ENCODE measurements around the gene POLE4.

Gene POLE4

GRCh38 chr2:75003276-75003675, 44.8 kb downstream of the POLE4 start:
- DNase-seq: no peak

GRCh38 chr2:75003773-75004172, 45.3 kb downstream of the POLE4 start:
- no peak for DNase-seq

GRCh38 chr2:75006041-75006440, 47.6 kb downstream of the POLE4 start:
- DNase-seq: no peak

GRCh38 chr2:75007061-75007460, 48.6 kb downstream of the POLE4 start:
- no peak for DNase-seq

- no peak for DNase-seq
These were observed 49.4 kb downstream of the POLE4 start for GRCh38 chr2:75007819-75008218.

GRCh38 chr2:75010571-75010970, 52.1 kb downstream of the POLE4 start:
- no peak for DNase-seq

- no peak for DNase-seq
These were observed 53.6 kb downstream of the POLE4 start for GRCh38 chr2:75012080-75012479.

- no peak for DNase-seq
These were observed 59.7 kb downstream of the POLE4 start for GRCh38 chr2:75018162-75018561.

Measured in stimulated activated CD4-positive, alpha-beta T cell treated with anti-CD3 and anti-CD28 coated beads, Interleukin-12 subunit alpha, Interleukin-12 subunit beta, amount 100 ng/mL, for 4 hours (primary cell).